IPS DF 6.9 (cell line): ENCODE data around the gene DMRTB1.

ENCODE experiments used
- DNase-seq: peaks from one replicate; pipeline ENCODE4 v3.0.0-alpha.2; 2013; ENCODE audit warnings: low read depth, low spot score
- H3K27ac ChIP-seq: one replicate; pipeline ENCODE4 v1.5.1; 2013; ENCODE audit warnings: low read length, control low read depth
- H3K27me3 ChIP-seq: 2 replicates; pipeline ENCODE4 v1.6.1; 2013; ENCODE audit warnings: mild to moderate bottlenecking, low read length; ENCODE audit not compliant: control insufficient read depth, insufficient read depth
- H3K36me3 ChIP-seq: 2 replicates; pipeline ENCODE4 v1.6.1; 2013; ENCODE audit warnings: low read length; ENCODE audit not compliant: control insufficient read depth, insufficient read depth
- H3K4me1 ChIP-seq: 2 replicates; pipeline ENCODE4 v1.6.1; 2013; ENCODE audit warnings: low read length; ENCODE audit not compliant: control insufficient read depth, insufficient read depth
- H3K4me3 ChIP-seq: 2 replicates; pipeline ENCODE4 v1.5.1; 2013; ENCODE audit warnings: mild to moderate bottlenecking, low read length
- H3K9me3 ChIP-seq: 2 replicates; pipeline ENCODE4 v1.6.1; 2013; ENCODE audit warnings: low read length, inconsistent platforms; ENCODE audit not compliant: control insufficient read depth, insufficient read depth
- WGBS: extraction: QIAGEN DNeasy Blood & Tissue Kit; methylation state at CpG from one replicate; pipeline ENCODE4 v1.1.7; 2013; ENCODE audit warnings: mixed read lengths, missing lambda C conversion rate; ENCODE audit not compliant: insufficient read length, insufficient coverage; 5-methylcytosine and 5-hydroxymethylcytosine counted together

Gene DMRTB1

GRCh38 chr1:53459321-53460175 lies at the start of gene DMRTB1:
Gene DMRTB1, plus strand, starts transcription at chr1:53459399. Its CDS starts 55 bp downstream, at chr1:53459454.
- Histone ChIP-seq H3K27me3 (no peaks in the 10 kb centered on the region), H3K9me3 (no peaks in the 10 kb centered on the region), H3K4me1 (no peaks in the 10 kb centered on the region; the same call in 1 of the 2 replicates), H3K27ac (no peak within 1 kb of the TSS), H3K36me3 (no peaks in the 10 kb centered on the region; the same call in 1 of the 2 replicates), H3K4me3 (no peak within 1 kb of the TSS)
- no peak for DNase-seq
- no CpG with 5 or more reads among the region's 82 CpGs for WGBS

GRCh38 chr1:53409695-53410094 lies 49.5 kb upstream of the DMRTB1 start:
- no peaks in the 10 kb centered on the region for H3K27me3 ChIP-seq

GRCh38 chr1:53410100-53410541 lies 49.1 kb upstream of the DMRTB1 start:
- WGBS: no CpG with 5 or more reads among the region's 12 CpGs
- Histone ChIP-seq H3K27ac (no peak overlapping the region), H3K4me3 (no peak overlapping the region), H3K9me3 (no peaks in the 10 kb centered on the region), H3K4me1 (no peaks in the 10 kb centered on the region), H3K27me3 (no peaks in the 10 kb centered on the region), H3K36me3 (no peaks in the 10 kb centered on the region)
- DNase-seq: no peak

More at GRCh38 chr1:53409695-53410094, 49.5 kb upstream of the DMRTB1 start:
- WGBS: no CpG with 5 or more reads among the region's 6 CpGs
- Histone ChIP-seq H3K4me3 (no peak overlapping the region), H3K9me3 (no peaks in the 10 kb centered on the region), H3K27ac (no peak overlapping the region), H3K4me1 (no peaks in the 10 kb centered on the region), H3K36me3 (no peaks in the 10 kb centered on the region)
- DNase-seq: no peak

DNA sequence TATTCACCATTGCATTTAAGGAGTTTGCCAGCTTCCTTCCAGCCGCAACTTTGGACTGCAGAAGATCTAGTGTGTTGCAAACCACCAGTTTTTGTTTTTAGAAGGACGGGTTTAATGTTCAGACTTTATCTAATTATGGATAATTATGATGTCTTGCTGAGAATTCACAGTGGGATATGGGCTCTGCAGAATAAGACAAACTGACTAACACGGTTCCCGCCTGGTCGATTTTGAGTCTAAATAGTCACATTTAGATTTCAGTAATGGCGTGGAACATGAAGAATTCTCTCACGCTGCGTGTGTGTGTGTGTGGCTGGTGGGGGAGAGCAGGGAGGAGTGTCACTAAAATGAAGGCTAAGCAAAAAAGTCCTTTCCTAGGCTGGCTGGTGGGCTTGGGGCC lies 48.5 kb upstream of the DMRTB1 start:
- Histone ChIP-seq H3K27ac (no peak overlapping the region), H3K4me3 (no peak overlapping the region), H3K9me3 (no peaks in the 10 kb centered on the region), H3K27me3 (no peaks in the 10 kb centered on the region), H3K36me3 (no peaks in the 10 kb centered on the region), H3K4me1 (0 out of 2 replicates have a peak, but pooled peaks cover 1% of the 10 kb centered on the region)
- no CpG with 5 or more reads among the region's 8 CpGs for WGBS
- DNase-seq: no peak

DNA sequence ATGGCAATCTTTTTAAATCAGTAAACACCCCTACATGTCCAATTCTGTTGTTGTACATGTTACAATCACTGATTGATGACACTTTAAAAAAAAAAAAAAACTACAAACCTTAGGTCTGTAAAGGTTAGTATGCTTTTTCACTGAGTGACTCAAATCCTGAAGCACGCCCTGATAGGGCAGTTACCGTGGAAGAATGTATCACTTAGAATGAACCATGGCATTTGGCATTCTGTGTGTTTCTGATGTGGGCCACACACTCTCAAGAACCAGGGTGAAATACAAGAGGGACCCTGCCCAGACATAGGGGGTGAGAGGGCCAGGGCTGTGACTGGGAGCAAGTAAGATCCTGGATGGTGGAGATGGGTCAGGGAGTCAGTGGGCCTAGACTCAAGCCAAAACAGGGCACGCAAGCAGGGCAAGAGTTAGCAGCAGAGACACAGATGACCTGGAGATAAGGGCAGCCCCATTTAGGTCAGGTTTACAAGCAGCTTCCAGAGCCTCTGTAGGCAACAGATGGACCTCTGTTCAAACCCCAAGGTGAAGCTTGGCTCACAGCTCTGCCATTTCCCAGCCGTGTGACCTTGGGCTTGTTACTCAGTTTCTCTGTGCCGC lies 47.6 kb upstream of the DMRTB1 start:
- no peak overlapping the region for H3K27ac ChIP-seq
- no CpG with 5 or more reads among the region's 5 CpGs for WGBS
- no peak overlapping the region for H3K4me3 ChIP-seq
- no peaks in the 10 kb centered on the region for H3K9me3 ChIP-seq
- no peak for DNase-seq
- H3K27me3 ChIP-seq: no peaks in the 10 kb centered on the region
- H3K36me3 ChIP-seq: no peaks in the 10 kb centered on the region
- H3K4me1 ChIP-seq: peaks cover 1% of the 10 kb centered on the region; the same call in 1 of the 2 replicates

GRCh38 chr1:53412285-53413174 lies 46.7 kb upstream of the DMRTB1 start:
- no CpG with 5 or more reads among the region's 10 CpGs for WGBS
- H3K4me1 ChIP-seq: peaks cover 4% of the 10 kb centered on the region; the same call in 1 of the 2 replicates
- H3K36me3 ChIP-seq: no peaks in the 10 kb centered on the region
- H3K27me3 ChIP-seq: no peaks in the 10 kb centered on the region
- no peaks in the 10 kb centered on the region for H3K9me3 ChIP-seq
- DNase-seq: no peak
- no peak overlapping the region for H3K4me3 ChIP-seq
- no peak overlapping the region for H3K27ac ChIP-seq

GRCh38 chr1:53413175-53414001 lies 45.8 kb upstream of the DMRTB1 start:
- Histone ChIP-seq H3K4me1 (peaks cover 4% of the 10 kb centered on the region; the same call in 1 of the 2 replicates), H3K27me3 (no peaks in the 10 kb centered on the region), H3K4me3 (no peak overlapping the region), H3K27ac (no peak overlapping the region), H3K9me3 (no peaks in the 10 kb centered on the region), H3K36me3 (no peaks in the 10 kb centered on the region)
- no CpG with 5 or more reads among the region's 8 CpGs for WGBS
- DNase-seq: no peak

GRCh38 chr1:53414632-53415031 lies 44.6 kb upstream of the DMRTB1 start:
- Histone ChIP-seq H3K4me1 (peaks cover 4% of the 10 kb centered on the region; the same call in 1 of the 2 replicates), H3K27me3 (no peaks in the 10 kb centered on the region), H3K36me3 (no peaks in the 10 kb centered on the region), H3K27ac (no peak overlapping the region), H3K4me3 (no peak overlapping the region), H3K9me3 (no peaks in the 10 kb centered on the region)
- DNase-seq: no peak
- WGBS: no CpG with 5 or more reads among the region's 4 CpGs

GRCh38 chr1:53415432-53415831 lies 43.8 kb upstream of the DMRTB1 start:
- Histone ChIP-seq H3K9me3 (no peaks in the 10 kb centered on the region), H3K27me3 (no peaks in the 10 kb centered on the region), H3K4me1 (peaks cover 4% of the 10 kb centered on the region; the same call in 1 of the 2 replicates), H3K27ac (no peak overlapping the region), H3K4me3 (no peak overlapping the region), H3K36me3 (no peaks in the 10 kb centered on the region)
- DNase-seq: no peak
- no CpG with 5 or more reads among the region's 12 CpGs for WGBS
